ENCODE data around the gene DLGAP1. TPM values are rescaled to one million over a fixed set of nuclear protein-coding genes. Genes with fewer than 3 reads are reported as not detected.
"Not testable (repeated sequence)": the region's sequence is repeated elsewhere in the genome, so short reads cannot be mapped to it uniquely, and the experiment has no call there.

The DLGAP1 gene
- total RNA-seq, 1 donor from 2014 or later: 7.7 TPM

DNA sequence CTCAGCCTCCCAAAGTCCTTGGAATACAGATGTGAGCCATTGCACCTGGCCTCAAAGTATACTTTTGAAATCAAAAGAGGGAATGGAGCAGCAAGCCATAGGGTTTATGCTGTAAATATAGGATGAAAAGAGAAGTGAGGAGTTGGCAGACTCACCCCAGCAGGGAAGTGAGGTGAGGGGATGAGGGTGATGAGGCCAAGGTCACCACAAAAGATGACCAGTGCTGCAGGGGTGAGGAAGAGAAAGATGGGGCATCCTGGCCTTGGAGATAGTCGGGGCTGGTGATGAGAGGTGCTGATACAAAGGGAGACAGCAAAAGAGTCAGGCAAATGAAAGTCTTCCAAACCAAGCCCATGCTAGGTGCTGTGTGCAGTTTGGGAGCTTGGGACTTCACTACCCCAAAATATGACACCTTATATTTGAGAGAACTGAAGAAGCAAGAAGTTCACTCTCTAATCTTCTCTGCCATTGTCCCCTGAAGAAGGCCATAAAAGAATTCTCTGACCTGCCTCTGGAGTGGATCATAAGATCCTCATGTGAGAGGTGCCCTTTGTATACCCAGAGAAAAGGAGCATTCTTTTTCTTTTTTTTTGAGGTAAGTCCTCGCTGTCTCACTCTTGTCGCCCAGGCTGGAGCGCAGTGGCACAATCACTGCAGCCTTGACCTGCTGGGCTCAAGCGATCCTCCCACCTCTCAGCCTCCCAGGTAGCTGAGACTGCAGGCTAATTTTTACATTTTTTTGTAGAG is 974.1 kb downstream of the DLGAP1 start:
- H3K27me3 Mint-ChIP-seq (ENCODE audit: low read depth): no peaks in the 10 kb centered on the region
- no peak for DNase-seq (ENCODE audit: low spot score)
- H3K9me3 Mint-ChIP-seq (ENCODE audit: low read depth): no peaks in the 10 kb centered on the region
- TF ChIP-seq, protein P1, sequence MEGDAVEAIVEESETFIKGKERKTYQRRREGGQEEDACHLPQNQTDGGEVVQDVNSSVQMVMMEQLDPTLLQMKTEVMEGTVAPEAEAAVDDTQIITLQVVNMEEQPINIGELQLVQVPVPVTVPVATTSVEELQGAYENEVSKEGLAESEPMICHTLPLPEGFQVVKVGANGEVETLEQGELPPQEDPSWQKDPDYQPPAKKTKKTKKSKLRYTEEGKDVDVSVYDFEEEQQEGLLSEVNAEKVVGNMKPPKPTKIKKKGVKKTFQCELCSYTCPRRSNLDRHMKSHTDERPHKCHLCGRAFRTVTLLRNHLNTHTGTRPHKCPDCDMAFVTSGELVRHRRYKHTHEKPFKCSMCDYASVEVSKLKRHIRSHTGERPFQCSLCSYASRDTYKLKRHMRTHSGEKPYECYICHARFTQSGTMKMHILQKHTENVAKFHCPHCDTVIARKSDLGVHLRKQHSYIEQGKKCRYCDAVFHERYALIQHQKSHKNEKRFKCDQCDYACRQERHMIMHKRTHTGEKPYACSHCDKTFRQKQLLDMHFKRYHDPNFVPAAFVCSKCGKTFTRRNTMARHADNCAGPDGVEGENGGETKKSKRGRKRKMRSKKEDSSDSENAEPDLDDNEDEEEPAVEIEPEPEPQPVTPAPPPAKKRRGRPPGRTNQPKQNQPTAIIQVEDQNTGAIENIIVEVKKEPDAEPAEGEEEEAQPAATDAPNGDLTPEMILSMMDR (IDR thresholded peaks at IDR 0.05): no peak
- H3K4me3 Mint-ChIP-seq (ENCODE audit: unreplicated experiment): no peak overlapping the region
- H3K4me1 Mint-ChIP-seq (ENCODE audit: low read depth): peaks cover 4% of the 10 kb centered on the region
- no peaks in the 10 kb centered on the region for H3K36me3 Mint-ChIP-seq (ENCODE audit: low read depth)
- no peak overlapping the region for H3K27ac Mint-ChIP-seq (ENCODE audit: unreplicated experiment)

DNA sequence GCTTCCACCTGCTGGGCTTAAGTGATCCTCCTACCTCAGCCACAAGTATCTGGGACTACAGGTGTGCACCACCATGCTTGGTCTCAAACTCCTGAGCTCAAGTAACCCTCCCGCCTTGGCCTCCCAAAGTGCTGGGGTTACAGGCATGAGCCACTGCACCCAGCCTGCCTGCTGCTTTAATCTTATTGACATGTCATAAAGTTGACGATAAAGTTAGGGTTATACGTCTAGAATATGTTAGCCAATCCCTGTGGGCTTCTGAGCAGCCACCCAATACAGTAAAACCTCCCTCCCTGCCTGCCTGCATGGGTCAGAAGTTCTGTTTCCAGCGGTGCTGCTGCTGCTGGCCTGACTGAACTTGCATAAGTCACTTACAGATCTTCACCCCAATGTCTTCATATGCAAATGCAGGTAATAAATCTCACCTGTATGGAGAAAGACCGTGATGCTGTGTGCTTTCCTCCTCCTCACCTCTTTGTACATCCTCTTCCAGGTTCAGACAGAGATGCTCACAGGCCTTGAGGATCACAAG is 975.1 kb downstream of the DLGAP1 start:
- peaks cover 4% of the 10 kb centered on the region for H3K4me1 Mint-ChIP-seq (ENCODE audit: low read depth)
- H3K9me3 Mint-ChIP-seq (ENCODE audit: low read depth): peaks cover 1% of the 10 kb centered on the region
- DNase-seq (ENCODE audit: low spot score): no peak
- TF ChIP-seq, protein P1 (IDR thresholded peaks at IDR 0.05): no peak
- H3K27ac Mint-ChIP-seq (ENCODE audit: unreplicated experiment): no peak overlapping the region
- H3K4me3 Mint-ChIP-seq (ENCODE audit: unreplicated experiment): no peak overlapping the region
- no peaks in the 10 kb centered on the region for H3K36me3 Mint-ChIP-seq (ENCODE audit: low read depth)
- no peaks in the 10 kb centered on the region for H3K27me3 Mint-ChIP-seq (ENCODE audit: low read depth)

DNA sequence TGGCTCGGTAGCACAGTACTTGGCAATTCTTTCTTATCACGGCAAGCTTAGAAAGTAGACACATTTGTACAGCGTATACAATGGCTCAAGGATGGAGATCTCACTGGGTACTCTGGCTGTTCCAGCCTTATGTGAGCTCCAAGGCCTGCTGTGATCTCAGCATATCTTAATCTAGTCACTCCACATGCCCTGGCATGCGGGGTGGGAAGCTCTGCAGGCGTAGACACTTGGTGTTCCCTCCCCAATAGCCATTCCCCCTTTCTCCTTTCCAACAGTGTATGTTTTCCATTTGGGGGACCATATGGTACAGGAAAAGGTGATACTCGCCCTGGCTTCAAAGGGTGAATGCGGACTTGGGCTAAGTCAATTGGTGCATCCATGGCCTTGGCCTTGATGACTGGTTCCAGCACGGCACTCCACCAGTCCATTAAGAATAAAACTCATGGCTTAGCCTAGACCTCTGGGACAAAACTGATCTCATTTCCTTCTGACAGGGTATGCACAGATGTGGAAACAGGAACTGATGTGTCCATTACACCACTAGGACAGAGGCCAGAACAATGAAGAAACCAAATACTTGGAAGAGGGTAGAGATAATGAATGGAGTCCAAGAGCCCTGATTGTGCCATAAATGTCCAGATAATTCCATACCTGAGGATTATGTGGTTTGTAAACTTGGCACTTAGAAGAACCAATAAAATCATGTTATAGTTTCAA is 976.7 kb downstream of the DLGAP1 start:
- peaks cover 4% of the 10 kb centered on the region for H3K4me1 Mint-ChIP-seq (ENCODE audit: low read depth)
- peaks cover 9% of the 10 kb centered on the region for H3K9me3 Mint-ChIP-seq (ENCODE audit: low read depth)
- TF ChIP-seq, protein P1 (IDR thresholded peaks at IDR 0.05): no peak
- H3K27me3 Mint-ChIP-seq (ENCODE audit: low read depth): no peaks in the 10 kb centered on the region
- no peak overlapping the region for H3K27ac Mint-ChIP-seq (ENCODE audit: unreplicated experiment)
- peaks cover 5% of the 10 kb centered on the region for H3K36me3 Mint-ChIP-seq (ENCODE audit: low read depth)
- DNase-seq (ENCODE audit: low spot score): no peak
- no peak overlapping the region for H3K4me3 Mint-ChIP-seq (ENCODE audit: unreplicated experiment)

DNA sequence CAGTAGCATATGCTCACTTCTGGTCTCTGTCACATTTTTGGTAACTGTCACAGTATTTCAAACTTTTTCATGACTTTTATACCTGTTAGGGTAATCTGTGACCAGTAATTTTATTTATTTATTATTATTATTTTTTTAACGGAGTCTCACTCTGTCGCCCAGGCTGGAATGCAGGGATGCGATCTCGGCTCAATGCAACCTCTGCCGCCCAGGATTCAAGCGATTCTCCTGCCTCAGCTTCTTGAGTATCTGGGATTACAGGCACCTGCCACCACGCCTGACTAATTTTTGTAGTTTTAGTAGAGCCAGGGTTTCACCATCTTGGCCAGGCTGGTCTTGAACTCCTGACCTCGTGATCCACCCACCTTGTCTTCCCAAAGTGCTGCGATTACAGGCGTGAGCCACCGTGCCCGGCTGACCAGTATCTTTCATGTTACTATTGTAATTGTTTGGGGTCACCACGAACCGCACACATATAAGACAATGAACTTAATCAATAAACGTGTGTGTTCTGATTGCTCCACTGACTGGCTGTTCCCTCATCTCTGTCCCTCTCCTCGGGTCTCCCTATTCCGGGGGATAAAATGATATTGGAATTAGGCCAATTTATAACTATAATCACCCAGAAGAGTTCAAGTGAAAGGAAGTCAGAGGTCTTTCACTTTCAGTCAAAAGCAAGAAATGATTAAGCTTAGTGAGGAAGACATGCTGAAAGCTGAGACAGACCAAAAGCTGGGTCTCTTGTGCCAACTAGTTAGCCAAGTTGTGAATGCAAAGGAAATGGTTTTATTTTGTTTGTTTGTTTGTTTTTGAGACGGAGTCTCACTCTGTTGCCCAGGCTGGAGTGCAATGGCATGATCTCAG is 982.2 kb downstream of the DLGAP1 start:
- Mint-ChIP-seq H3K9me3 (ENCODE audit: low read depth) (peaks cover 9% of the 10 kb centered on the region), H3K4me1 (ENCODE audit: low read depth) (peaks cover 4% of the 10 kb centered on the region), H3K27me3 (ENCODE audit: low read depth) (no peaks in the 10 kb centered on the region), H3K4me3 (ENCODE audit: unreplicated experiment) (no peak overlapping the region), H3K27ac (ENCODE audit: unreplicated experiment) (peak overlapping the region; percentile 36), H3K36me3 (ENCODE audit: low read depth) (peaks cover 5% of the 10 kb centered on the region)
- DNase-seq (ENCODE audit: low spot score): no peak
- TF ChIP-seq, protein P1 (IDR thresholded peaks at IDR 0.05): no peak

DNA sequence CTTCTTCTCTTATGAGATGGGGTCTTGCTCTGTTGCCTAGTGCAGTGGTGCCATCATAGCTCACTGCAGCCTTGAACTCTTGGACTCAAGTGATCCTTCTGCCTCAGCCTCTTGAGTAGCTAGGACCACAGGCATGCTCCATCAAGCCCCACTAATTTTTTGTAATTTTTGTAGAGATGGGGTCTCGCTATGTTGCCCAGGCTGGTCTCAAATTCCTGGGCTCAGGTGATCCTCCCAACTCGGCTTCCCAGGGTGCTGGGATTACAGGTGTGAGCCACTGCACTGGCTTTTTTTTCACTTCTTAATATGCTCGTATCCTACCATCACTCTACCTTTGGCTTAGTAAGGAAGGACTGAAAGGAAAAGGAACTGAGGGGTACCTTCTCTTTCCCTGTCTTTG is 983.0 kb downstream of the DLGAP1 start:
- not testable (repeated sequence) for H3K4me3 Mint-ChIP-seq (ENCODE audit: unreplicated experiment); H3K4me1 Mint-ChIP-seq (ENCODE audit: low read depth)

More for the DNA sequence above, 983.0 kb downstream of the DLGAP1 start:
- not testable (repeated sequence) for DNase-seq (ENCODE audit: low spot score); H3K27me3 Mint-ChIP-seq (ENCODE audit: low read depth); H3K9me3 Mint-ChIP-seq (ENCODE audit: low read depth); H3K36me3 Mint-ChIP-seq (ENCODE audit: low read depth); H3K27ac Mint-ChIP-seq (ENCODE audit: unreplicated experiment)
